ENCODE data around the gene MBD3.
"Not testable (repeated sequence)": the region's sequence is repeated elsewhere in the genome, so short reads cannot be mapped to it uniquely, and the experiment has no call there.

DNA sequence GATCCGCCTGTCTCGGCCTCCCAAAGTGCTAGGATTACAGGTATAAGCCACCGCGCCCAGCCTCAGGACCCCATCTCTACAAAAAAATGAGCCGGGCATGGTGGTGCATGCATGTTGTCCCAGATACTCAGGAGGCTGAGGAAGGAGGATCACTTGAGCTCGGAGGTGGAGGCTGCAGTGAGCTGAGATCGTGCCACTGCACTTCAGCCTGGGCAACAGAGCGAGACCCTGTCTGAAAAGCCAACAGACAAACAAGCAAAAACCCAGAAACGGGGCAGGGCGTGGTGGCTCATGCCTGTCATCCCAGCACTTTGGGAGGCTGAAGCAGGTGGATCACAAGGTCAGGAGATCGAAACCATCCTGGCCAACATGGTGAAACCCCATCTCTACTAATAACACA, 61.8 kb downstream of the MBD3 start:
- TF ChIP-seq, protein P1, sequence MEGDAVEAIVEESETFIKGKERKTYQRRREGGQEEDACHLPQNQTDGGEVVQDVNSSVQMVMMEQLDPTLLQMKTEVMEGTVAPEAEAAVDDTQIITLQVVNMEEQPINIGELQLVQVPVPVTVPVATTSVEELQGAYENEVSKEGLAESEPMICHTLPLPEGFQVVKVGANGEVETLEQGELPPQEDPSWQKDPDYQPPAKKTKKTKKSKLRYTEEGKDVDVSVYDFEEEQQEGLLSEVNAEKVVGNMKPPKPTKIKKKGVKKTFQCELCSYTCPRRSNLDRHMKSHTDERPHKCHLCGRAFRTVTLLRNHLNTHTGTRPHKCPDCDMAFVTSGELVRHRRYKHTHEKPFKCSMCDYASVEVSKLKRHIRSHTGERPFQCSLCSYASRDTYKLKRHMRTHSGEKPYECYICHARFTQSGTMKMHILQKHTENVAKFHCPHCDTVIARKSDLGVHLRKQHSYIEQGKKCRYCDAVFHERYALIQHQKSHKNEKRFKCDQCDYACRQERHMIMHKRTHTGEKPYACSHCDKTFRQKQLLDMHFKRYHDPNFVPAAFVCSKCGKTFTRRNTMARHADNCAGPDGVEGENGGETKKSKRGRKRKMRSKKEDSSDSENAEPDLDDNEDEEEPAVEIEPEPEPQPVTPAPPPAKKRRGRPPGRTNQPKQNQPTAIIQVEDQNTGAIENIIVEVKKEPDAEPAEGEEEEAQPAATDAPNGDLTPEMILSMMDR (IDR thresholded peaks at IDR 0.05) = not testable (repeated sequence)
- not testable (repeated sequence) for TF ChIP-seq POLR2A, POLR2AphosphoS5, EP300 (IDR thresholded peaks at IDR 0.05)
